ENCODE data around the gene CLIC5. TPM values are rescaled to one million over a fixed set of nuclear protein-coding genes. Genes with fewer than 3 reads are reported as not detected.

The CLIC5 gene
- total RNA-seq, 6 donors from 2014 or later, result 110 to 197 (median 138) TPM

DNA sequence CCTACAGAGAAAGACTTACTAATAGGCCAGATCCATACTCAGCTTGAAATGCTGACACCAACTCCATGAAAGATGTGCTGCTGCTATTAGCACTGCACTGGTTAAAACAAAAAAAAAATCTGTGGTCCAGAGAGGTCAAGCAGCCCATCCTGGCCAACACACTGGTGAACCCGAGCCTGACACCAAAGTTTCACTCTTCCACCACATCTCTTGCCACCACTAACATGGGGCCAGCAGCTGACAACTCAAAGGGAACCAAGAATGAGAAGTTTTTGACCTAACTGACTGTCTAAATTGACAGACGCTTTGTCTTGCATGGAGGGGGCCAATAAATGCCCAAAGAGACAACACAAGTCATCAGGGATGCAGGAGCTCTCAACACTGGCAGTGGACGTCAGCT lies 5.4 kb downstream of the CLIC5 start:
- Histone ChIP-seq H3K27me3 (peaks cover 0 to 3% (median under 1%) of the 10 kb centered on the region in 4 donors), H3K4me3 (no peak overlapping the region), H3K9me3 (no peaks in the 10 kb centered on the region), H3K36me3 (no peaks in the 10 kb centered on the region), H3K27ac (peak overlapping the region in 2 of 4 donors; percentile 88 to 92), H3K4me1 (peaks cover 8 to 19% (median 13%) of the 10 kb centered on the region in 4 donors)
- TF ChIP-seq, protein P1, sequence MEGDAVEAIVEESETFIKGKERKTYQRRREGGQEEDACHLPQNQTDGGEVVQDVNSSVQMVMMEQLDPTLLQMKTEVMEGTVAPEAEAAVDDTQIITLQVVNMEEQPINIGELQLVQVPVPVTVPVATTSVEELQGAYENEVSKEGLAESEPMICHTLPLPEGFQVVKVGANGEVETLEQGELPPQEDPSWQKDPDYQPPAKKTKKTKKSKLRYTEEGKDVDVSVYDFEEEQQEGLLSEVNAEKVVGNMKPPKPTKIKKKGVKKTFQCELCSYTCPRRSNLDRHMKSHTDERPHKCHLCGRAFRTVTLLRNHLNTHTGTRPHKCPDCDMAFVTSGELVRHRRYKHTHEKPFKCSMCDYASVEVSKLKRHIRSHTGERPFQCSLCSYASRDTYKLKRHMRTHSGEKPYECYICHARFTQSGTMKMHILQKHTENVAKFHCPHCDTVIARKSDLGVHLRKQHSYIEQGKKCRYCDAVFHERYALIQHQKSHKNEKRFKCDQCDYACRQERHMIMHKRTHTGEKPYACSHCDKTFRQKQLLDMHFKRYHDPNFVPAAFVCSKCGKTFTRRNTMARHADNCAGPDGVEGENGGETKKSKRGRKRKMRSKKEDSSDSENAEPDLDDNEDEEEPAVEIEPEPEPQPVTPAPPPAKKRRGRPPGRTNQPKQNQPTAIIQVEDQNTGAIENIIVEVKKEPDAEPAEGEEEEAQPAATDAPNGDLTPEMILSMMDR (IDR thresholded peaks at IDR 0.05), result no peak
- no peak for TF ChIP-seq POLR2AphosphoS5 (IDR thresholded peaks at IDR 0.05)
- no peak for TF ChIP-seq POLR2A (IDR thresholded peaks at IDR 0.05)
- no peak for TF ChIP-seq EP300 (IDR thresholded peaks at IDR 0.05)
- 76 to 95% methylated on average over 3 of the region's 3 CpGs for WGBS, 2 donors
- DNase-seq (no peak), ATAC-seq (ENCODE audit: low FRiP score in 2 of 2) (no peak)

DNA sequence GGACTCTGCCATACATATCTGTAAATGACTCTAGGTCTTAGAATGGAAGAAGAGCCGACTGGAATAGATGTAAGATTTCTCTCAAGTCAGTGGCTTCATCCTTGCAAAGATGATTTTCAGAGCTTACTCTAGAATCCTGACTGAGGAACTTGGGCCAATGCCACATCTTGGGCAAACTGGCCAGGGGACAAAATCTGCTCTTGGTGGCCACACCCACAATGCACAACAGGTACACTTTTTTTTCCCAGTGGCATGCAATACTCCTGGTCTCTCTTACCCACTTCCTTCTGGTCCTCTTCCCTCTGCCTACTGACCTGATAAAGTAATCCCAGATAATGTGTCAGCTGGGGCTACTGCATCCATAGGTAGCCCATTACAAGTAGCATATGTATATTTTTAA lies 13.4 kb downstream of the CLIC5 start:
- Histone ChIP-seq H3K36me3 (no peaks in the 10 kb centered on the region), H3K9me3 (no peaks in the 10 kb centered on the region), H3K27me3 (no peaks in the 10 kb centered on the region), H3K4me3 (no peak overlapping the region), H3K27ac (peak overlapping the region in 1 of 4 donors; percentile 18), H3K4me1 (no peaks in the 10 kb centered on the region)
- 89 to 97% methylated on average over 1 of the region's 1 CpG for WGBS, 2 donors
- DNase-seq, result peak in 1 of 2 donors; percentile 44
- TF ChIP-seq POLR2A (IDR thresholded peaks at IDR 0.05), result no peak
- no peak for TF ChIP-seq EP300 (IDR thresholded peaks at IDR 0.05)
- TF ChIP-seq, protein P1 (IDR thresholded peaks at IDR 0.05), result no peak
- no peak for TF ChIP-seq POLR2AphosphoS5 (IDR thresholded peaks at IDR 0.05)
- ATAC-seq (ENCODE audit: low FRiP score in 2 of 2), result no peak

DNA sequence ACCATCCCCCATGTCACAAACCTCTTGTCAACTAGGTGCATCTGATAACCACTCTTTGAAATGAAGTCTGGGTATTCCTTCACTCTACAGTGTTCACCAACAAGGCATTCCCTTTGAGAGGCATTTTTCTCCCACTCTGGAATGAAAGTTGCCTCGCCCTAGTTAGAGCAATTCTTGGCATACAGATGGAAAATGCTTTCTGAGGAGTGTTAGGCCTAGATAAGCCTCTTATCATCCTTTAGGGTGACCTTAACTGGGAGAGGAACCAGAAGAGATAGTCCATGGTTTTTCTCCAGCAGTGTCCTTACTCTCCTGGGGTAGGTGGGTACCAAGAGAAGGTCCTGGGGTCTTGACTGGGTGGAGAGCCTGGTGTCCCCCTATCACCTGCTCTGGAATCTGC lies 14.8 kb downstream of the CLIC5 start:
- Histone ChIP-seq H3K4me1 (no peaks in the 10 kb centered on the region), H3K9me3 (no peaks in the 10 kb centered on the region), H3K36me3 (no peaks in the 10 kb centered on the region), H3K27me3 (no peaks in the 10 kb centered on the region), H3K4me3 (no peak overlapping the region), H3K27ac (peak overlapping the region in 3 of 4 donors; percentile 10 to 50 (median 19))
- WGBS, 2 donors, result 60 to 83% methylated on average over 1 of the region's 1 CpG
- TF ChIP-seq POLR2A (IDR thresholded peaks at IDR 0.05) (no peak), EP300 (IDR thresholded peaks at IDR 0.05) (no peak), POLR2AphosphoS5 (IDR thresholded peaks at IDR 0.05) (no peak)
- TF ChIP-seq, protein P1 (IDR thresholded peaks at IDR 0.05), result no peak
- DNase-seq (no peak), ATAC-seq (ENCODE audit: low FRiP score in 2 of 2) (no peak)

DNA sequence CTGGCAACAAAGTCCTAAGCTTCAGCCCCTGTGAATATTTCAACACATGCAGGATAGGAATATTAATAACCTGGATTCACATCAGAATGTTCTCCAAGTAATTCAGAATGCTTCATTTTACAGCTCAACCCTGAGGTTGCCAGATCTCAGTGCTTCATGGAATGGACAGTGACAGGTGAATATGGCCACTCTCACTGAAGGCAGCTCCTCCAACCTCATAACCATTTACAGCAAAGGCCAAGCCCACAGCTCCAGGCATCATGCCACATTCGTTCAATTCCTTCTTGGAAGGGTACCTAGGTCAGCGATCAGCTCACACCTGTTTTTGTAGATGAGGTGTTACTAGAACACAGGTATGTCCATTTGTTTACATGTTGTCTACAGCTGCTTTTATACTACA lies 17.1 kb downstream of the CLIC5 start:
- no peak overlapping the region for H3K4me3 ChIP-seq
- no peaks in the 10 kb centered on the region for H3K4me1 ChIP-seq
- no peaks in the 10 kb centered on the region for H3K36me3 ChIP-seq
- 83 to 90% methylated on average over 2 of the region's 2 CpGs for WGBS, 2 donors
- no peaks in the 10 kb centered on the region for H3K27me3 ChIP-seq
- peaks cover 0 to 3% (median 0%) of the 10 kb centered on the region in 4 donors for H3K9me3 ChIP-seq
- no peak for DNase-seq
- ATAC-seq (ENCODE audit: low FRiP score in 2 of 2), result no peak
- TF ChIP-seq POLR2AphosphoS5 (IDR thresholded peaks at IDR 0.05) (no peak), POLR2A (IDR thresholded peaks at IDR 0.05) (no peak), EP300 (IDR thresholded peaks at IDR 0.05) (no peak)
- TF ChIP-seq, protein P1 (IDR thresholded peaks at IDR 0.05), result no peak
- H3K27ac ChIP-seq, result peak overlapping the region; percentile 54 to 71 (median 57)

DNA sequence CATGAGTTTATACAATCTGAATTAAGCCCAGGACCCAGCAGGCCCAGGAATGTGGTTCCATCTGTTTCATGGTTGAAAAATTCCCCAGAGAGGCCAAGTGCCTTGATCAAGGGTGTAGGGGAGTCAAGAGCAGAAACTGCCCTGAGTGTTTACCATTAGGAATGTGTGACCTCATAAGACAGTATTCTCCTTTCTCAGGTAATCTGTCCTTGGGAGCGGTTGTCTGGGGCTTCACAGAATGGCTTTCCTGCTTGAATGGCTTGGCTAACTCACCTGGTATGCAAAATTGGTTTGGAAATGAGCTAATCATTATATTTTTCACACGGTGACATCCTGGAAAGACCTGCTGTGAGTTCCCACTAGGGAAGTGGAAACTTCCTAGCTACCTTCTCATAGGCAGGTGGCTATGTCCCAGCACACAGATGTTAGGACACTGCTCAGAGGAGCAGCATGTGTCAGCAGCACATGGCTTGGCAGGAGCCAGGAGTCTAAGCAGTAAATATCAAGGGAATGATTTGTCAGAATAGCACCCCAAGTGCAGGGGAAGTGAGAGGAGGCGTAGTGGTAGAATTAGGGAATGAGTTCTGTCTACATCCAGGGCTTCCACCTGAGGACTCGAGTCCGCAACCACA lies 17.7 kb downstream of the CLIC5 start:
- Histone ChIP-seq H3K27ac (peak overlapping the region; percentile 54 to 71 (median 57)), H3K9me3 (peaks cover 0 to 3% (median 0%) of the 10 kb centered on the region in 4 donors), H3K4me3 (no peak overlapping the region), H3K36me3 (no peaks in the 10 kb centered on the region), H3K27me3 (no peaks in the 10 kb centered on the region), H3K4me1 (no peaks in the 10 kb centered on the region)
- DNase-seq (peak in 1 of 2 donors; percentile 47), ATAC-seq (ENCODE audit: low FRiP score in 2 of 2) (peak; percentile 58 to 89)
- TF ChIP-seq, protein P1 (IDR thresholded peaks at IDR 0.05), result no peak
- TF ChIP-seq EP300 (IDR thresholded peaks at IDR 0.05) (peak in 2 of 4 donors; percentile 18 to 23), POLR2AphosphoS5 (IDR thresholded peaks at IDR 0.05) (peak in 1 of 2 donors; percentile 9)
- WGBS, 2 donors, result 59 to 75% methylated on average over 5 of the region's 5 CpGs
